ENCODE results near the gene TMEM120A.
"Not testable (repeated sequence)": the region's sequence is repeated elsewhere in the genome, so short reads cannot be mapped to it uniquely, and the experiment has no call there.

Gene TMEM120A

DNA sequence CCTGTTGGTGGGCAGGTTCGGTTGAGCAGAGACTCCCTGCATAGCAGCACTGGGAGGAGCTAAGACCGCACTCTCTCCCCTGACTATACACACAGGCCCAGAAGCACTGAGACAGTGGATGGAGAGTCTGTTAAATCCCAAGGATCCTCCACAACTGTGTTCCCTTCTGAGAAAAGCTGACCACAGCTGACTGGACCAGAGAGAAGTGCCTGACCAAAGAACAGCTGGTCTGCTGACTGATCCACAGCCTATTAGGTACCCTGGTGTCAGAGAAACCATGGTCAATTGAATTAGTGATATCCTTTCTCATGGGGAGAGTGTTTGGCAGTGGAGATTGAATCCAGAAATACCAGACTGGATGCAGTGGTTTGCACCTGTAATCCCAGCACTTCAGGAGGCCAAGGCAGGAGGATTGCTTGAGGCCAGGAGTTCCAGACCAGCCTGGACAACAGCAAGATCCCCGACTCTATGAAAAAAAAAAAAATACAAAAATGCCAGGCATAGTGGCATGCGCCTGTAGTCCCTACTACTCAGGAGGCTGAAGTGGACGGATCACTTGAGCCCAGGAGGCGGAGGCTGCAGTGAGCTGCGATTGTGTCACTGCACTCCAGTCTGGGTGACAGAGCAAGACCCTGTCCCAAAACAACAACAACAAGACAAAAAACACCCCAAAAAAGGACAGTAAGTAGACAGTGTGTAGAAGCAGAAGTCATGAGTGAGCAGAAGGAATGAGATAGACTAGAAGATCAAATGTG is 27.8 kb upstream of the TMEM120A start:
- Histone ChIP-seq H2BK15ac (replicated peaks; ENCODE audit: low read depth) (no peak overlapping the region), H3K36me3 (ENCODE audit: control insufficient read depth, insufficient read depth, low read length) (no peaks in the 10 kb centered on the region)

DNA sequence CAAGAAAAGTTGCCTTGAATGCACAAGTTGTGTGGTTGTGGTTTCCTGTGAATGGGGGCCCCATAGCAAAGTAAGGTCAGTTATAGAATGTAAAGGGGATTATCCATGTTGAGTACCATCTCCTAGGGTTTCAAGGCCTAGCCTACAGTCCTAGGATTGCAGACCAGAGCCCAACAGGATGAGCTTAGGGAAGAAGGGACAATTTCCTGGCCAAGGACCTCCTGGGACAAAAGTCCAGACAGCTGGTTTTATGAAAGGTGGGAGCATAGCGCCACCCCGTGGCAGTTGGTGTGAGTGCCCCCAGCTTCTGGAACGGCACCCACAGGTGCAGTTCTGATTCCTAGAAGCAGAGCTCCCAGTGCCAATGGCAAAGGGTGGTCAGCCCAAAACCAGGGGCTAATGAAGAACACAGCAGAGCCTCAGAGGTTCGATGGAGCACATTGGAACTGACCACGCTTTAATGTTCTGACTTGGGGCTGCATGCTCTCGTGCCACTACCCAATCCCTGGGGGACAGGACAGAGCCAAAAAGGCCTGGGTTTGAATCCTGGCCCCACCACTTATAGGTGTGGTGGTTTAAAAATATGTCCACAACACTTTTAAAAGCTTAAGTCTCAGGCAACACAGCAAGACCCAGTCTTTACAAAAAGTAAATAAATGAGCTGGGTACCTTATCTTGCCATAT is 25.8 kb upstream of the TMEM120A start:
- Histone ChIP-seq H4K5ac (ENCODE audit: low read length) (no peak overlapping the region), H3K18ac (ENCODE audit: low read length) (no peak overlapping the region), H3K27ac (ENCODE audit: low read depth, low read length) (no peak overlapping the region), H3K27me3 (ENCODE audit: insufficient read depth, low read length, poor library complexity) (no peaks in the 10 kb centered on the region), H3K4me3 (ENCODE audit: low read length) (no peak overlapping the region), H4K8ac (ENCODE audit: low read depth, low read length) (no peak overlapping the region), H3K23ac (ENCODE audit: low read length) (no peak overlapping the region), H2BK15ac (replicated peaks; ENCODE audit: low read depth) (no peak overlapping the region), H3K79me1 (ENCODE audit: low read length) (no peaks in the 10 kb centered on the region), H3K36me3 (ENCODE audit: control insufficient read depth, insufficient read depth, low read length) (no peaks in the 10 kb centered on the region), H2AK5ac (ENCODE audit: low read length) (no peak overlapping the region), H3K4me2 (ENCODE audit: low read length) (no peak overlapping the region), H3K56ac (ENCODE audit: low read length) (no peak overlapping the region), H2BK5ac (ENCODE audit: low read length) (no peak overlapping the region), H3K79me2 (ENCODE audit: control insufficient read depth, insufficient read depth, low read length) (no peaks in the 10 kb centered on the region), H3K4ac (ENCODE audit: low read depth, low read length) (no peak overlapping the region), H3K9ac (ENCODE audit: low read length) (no peak overlapping the region), H2BK120ac (ENCODE audit: low read depth, low read length) (no peak overlapping the region), H3K4me1 (ENCODE audit: control insufficient read depth, low read depth, low read length) (no peaks in the 10 kb centered on the region)
- no CpG with 5 or more reads among the region's 6 CpGs for WGBS (ENCODE audit: extremely low coverage, insufficient coverage, low lambda C conversion rate)
- DNase-seq: peak; percentile 73

More for the DNA sequence above, 27.8 kb upstream of the TMEM120A start:
- Histone ChIP-seq H3K9ac (ENCODE audit: low read length) (no peak overlapping the region), H4K8ac (ENCODE audit: low read depth, low read length) (no peak overlapping the region), H2AK5ac (ENCODE audit: low read length) (no peak overlapping the region), H3K27ac (ENCODE audit: low read depth, low read length) (no peak overlapping the region), H2BK5ac (ENCODE audit: low read length) (no peak overlapping the region), H3K4me1 (ENCODE audit: control insufficient read depth, low read depth, low read length) (no peaks in the 10 kb centered on the region), H3K56ac (ENCODE audit: low read length) (no peak overlapping the region), H3K4me3 (ENCODE audit: low read length) (no peak overlapping the region), H3K79me1 (ENCODE audit: low read length) (no peaks in the 10 kb centered on the region), H3K27me3 (ENCODE audit: insufficient read depth, low read length, poor library complexity) (no peaks in the 10 kb centered on the region), H4K5ac (ENCODE audit: low read length) (no peak overlapping the region), H3K79me2 (ENCODE audit: control insufficient read depth, insufficient read depth, low read length) (no peaks in the 10 kb centered on the region), H3K4me2 (ENCODE audit: low read length) (no peak overlapping the region), H3K4ac (ENCODE audit: low read depth, low read length) (no peak overlapping the region), H3K23ac (ENCODE audit: low read length) (no peak overlapping the region), H3K18ac (ENCODE audit: low read length) (no peak overlapping the region), H2BK120ac (ENCODE audit: low read depth, low read length) (no peak overlapping the region)
- WGBS (ENCODE audit: extremely low coverage, insufficient coverage, low lambda C conversion rate): no CpG with 5 or more reads among the region's 7 CpGs
- no peak for DNase-seq

DNA sequence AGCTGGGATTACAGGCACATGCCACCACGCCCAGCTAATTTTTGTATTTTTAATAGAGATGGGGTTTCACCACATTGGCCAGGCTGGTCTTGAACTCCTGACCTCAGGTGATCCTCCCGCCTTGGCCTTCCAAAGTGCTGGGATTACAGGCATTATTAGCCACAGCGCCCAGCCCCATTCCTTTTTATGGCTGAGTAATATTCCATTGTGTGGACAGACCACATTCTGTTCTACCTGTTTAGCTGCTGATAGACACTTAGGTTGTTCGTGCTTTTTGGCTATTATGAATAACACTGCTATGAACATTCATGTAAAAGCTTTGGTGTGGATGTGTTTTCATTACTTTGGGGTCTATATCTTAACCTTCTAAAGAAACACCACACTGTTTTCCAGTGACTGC is 24.1 kb upstream of the TMEM120A start:
- not testable (repeated sequence) for H3K56ac ChIP-seq (ENCODE audit: low read length); H3K4me2 ChIP-seq (ENCODE audit: low read length); H3K27me3 ChIP-seq (ENCODE audit: insufficient read depth, low read length, poor library complexity); DNase-seq; H3K36me3 ChIP-seq (ENCODE audit: control insufficient read depth, insufficient read depth, low read length); H4K8ac ChIP-seq (ENCODE audit: low read depth, low read length); H2AK5ac ChIP-seq (ENCODE audit: low read length); H4K5ac ChIP-seq (ENCODE audit: low read length); H3K79me1 ChIP-seq (ENCODE audit: low read length); H3K27ac ChIP-seq (ENCODE audit: low read depth, low read length); H3K4me1 ChIP-seq (ENCODE audit: control insufficient read depth, low read depth, low read length); H3K18ac ChIP-seq (ENCODE audit: low read length); H3K23ac ChIP-seq (ENCODE audit: low read length); H2BK120ac ChIP-seq (ENCODE audit: low read depth, low read length); H3K4ac ChIP-seq (ENCODE audit: low read depth, low read length); H3K9ac ChIP-seq (ENCODE audit: low read length); H2BK15ac ChIP-seq (replicated peaks; ENCODE audit: low read depth); H2BK5ac ChIP-seq (ENCODE audit: low read length); H3K4me3 ChIP-seq (ENCODE audit: low read length); H3K79me2 ChIP-seq (ENCODE audit: control insufficient read depth, insufficient read depth, low read length)
- WGBS (ENCODE audit: extremely low coverage, insufficient coverage, low lambda C conversion rate): no CpG with 5 or more reads among the region's 4 CpGs

DNA sequence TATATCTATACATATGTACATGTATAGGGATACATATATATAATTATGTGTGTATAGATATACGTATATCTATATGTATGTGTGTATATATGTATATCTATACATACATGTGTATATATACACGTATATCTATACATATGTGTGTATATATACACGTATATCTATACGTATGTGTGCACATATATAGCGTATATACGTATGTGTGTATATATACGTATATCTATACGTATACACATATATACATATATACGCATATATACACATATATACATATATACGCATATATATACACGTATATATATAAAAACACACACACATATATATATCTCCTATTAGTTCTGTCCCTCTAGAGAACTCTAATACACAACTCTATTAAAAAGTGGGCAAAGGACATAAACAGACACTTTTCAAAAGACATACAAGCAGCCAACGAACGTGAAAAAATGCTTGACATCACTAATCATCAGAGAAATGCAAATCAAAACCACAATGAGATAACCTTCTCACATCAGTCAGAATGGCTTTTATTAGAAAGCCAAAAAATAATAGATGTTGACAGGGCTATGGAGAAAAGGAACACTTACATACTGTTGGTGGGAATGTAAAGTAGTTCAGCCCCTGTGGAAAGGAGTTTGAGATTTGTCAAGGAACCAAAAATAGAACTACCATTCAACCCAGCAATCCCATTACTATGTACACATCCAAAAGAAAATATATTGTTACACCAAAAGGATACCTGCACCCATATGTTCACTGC is 22.0 kb upstream of the TMEM120A start:
- 100% methylated on average over 3 of the region's 13 CpGs for WGBS (ENCODE audit: extremely low coverage, insufficient coverage, low lambda C conversion rate)
- no peak overlapping the region for H2BK15ac ChIP-seq (replicated peaks; ENCODE audit: low read depth)
- H3K4ac ChIP-seq (ENCODE audit: low read depth, low read length): no peak overlapping the region
- no peak overlapping the region for H2BK5ac ChIP-seq (ENCODE audit: low read length)
- no peaks in the 10 kb centered on the region for H3K79me2 ChIP-seq (ENCODE audit: control insufficient read depth, insufficient read depth, low read length)
- H4K5ac ChIP-seq (ENCODE audit: low read length): no peak overlapping the region
- no peaks in the 10 kb centered on the region for H3K36me3 ChIP-seq (ENCODE audit: control insufficient read depth, insufficient read depth, low read length)
- H3K4me2 ChIP-seq (ENCODE audit: low read length): no peak overlapping the region
- no peak overlapping the region for H4K8ac ChIP-seq (ENCODE audit: low read depth, low read length)
- H3K4me1 ChIP-seq (ENCODE audit: control insufficient read depth, low read depth, low read length): no peaks in the 10 kb centered on the region
- H3K18ac ChIP-seq (ENCODE audit: low read length): no peak overlapping the region
- H3K4me3 ChIP-seq (ENCODE audit: low read length): no peak overlapping the region
- DNase-seq: no peak
- no peak overlapping the region for H3K27ac ChIP-seq (ENCODE audit: low read depth, low read length)
- H3K9ac ChIP-seq (ENCODE audit: low read length): no peak overlapping the region
- H3K79me1 ChIP-seq (ENCODE audit: low read length): no peaks in the 10 kb centered on the region
- no peak overlapping the region for H3K23ac ChIP-seq (ENCODE audit: low read length)
- H3K56ac ChIP-seq (ENCODE audit: low read length): no peak overlapping the region
- H2BK120ac ChIP-seq (ENCODE audit: low read depth, low read length): no peak overlapping the region
- no peak overlapping the region for H2AK5ac ChIP-seq (ENCODE audit: low read length)
- H3K27me3 ChIP-seq (ENCODE audit: insufficient read depth, low read length, poor library complexity): no peaks in the 10 kb centered on the region

DNA sequence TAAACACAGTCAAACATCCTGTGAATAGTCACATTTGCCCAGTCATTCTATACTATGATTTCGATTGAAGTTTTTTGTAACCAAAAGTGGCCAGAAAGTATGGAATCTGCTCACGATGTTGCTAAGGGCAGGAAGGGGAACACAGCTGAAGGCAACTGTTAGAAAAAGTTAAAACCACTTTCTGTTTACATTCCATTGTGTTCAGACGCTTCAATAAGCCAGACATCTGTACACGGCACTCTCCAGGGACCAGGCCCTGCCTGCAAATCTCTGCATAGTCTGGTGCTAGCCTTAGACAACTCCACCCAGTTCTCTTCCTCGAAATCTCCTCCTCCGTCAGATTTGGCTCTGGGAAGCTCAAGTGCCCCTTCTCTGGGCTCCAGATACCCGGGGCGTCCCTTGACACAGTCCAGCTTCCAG is 17.1 kb upstream of the TMEM120A start:
- H3K79me1 ChIP-seq (ENCODE audit: low read length): no peaks in the 10 kb centered on the region
- H3K27ac ChIP-seq (ENCODE audit: low read depth, low read length): no peak overlapping the region
- no peaks in the 10 kb centered on the region for H3K4me1 ChIP-seq (ENCODE audit: control insufficient read depth, low read depth, low read length)
- H3K79me2 ChIP-seq (ENCODE audit: control insufficient read depth, insufficient read depth, low read length): no peaks in the 10 kb centered on the region
- H3K36me3 ChIP-seq (ENCODE audit: control insufficient read depth, insufficient read depth, low read length): no peaks in the 10 kb centered on the region
- no peak overlapping the region for H2BK120ac ChIP-seq (ENCODE audit: low read depth, low read length)
- H2AK5ac ChIP-seq (ENCODE audit: low read length): no peak overlapping the region
- H3K4me2 ChIP-seq (ENCODE audit: low read length): no peak overlapping the region
- no peak overlapping the region for H3K9ac ChIP-seq (ENCODE audit: low read length)
- H2BK15ac ChIP-seq (replicated peaks; ENCODE audit: low read depth): no peak overlapping the region
- H3K4me3 ChIP-seq (ENCODE audit: low read length): no peak overlapping the region
- no peak overlapping the region for H4K5ac ChIP-seq (ENCODE audit: low read length)
- no CpG with 5 or more reads among the region's 8 CpGs for WGBS (ENCODE audit: extremely low coverage, insufficient coverage, low lambda C conversion rate)
- no peak overlapping the region for H3K4ac ChIP-seq (ENCODE audit: low read depth, low read length)
- no peak overlapping the region for H3K18ac ChIP-seq (ENCODE audit: low read length)
- H2BK5ac ChIP-seq (ENCODE audit: low read length): no peak overlapping the region
- DNase-seq: no peak
- no peak overlapping the region for H3K23ac ChIP-seq (ENCODE audit: low read length)
- H3K27me3 ChIP-seq (ENCODE audit: insufficient read depth, low read length, poor library complexity): no peaks in the 10 kb centered on the region
- no peak overlapping the region for H4K8ac ChIP-seq (ENCODE audit: low read depth, low read length)
- no peak overlapping the region for H3K56ac ChIP-seq (ENCODE audit: low read length)

Data from mesendoderm (in vitro differentiated cells).